Activated CD8-positive, alpha-beta memory T cell treated with anti-CD3 and anti-CD28 coated beads, Interleukin-2, amount 50 U/mL, for 24 hours (primary cell): Measurements from ENCODE around the gene TIGD3.
A peak's percentile ranks its signal among the peaks of the same experiment; 100 is the strongest.

Source experiments
- DNase-seq: peaks from one replicate; pipeline ENCODE4 v3.0.0-alpha.2; 2020; ENCODE audit errors: extremely low read depth

The TIGD3 gene

DNA sequence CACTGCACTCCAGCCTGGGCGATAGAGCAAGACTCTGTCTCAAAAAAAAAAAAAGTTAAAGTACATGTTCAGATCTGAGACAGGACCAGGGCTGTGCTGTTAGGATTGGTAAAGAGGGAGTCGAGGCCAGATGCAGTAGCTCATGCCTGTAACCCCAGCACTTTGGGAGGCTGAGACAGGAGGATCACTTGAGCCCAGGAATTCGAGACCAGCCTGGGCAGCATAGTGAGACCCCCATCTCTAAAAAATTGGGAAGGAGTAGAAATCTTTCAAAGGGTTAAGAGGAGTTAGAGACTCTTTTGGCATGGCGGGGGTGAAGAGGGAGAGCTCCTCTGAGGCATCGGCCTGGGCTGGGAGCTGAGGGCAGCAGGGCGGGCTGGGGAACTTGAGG is 16.1 kb downstream of the TIGD3 start:
- no peak for DNase-seq

DNA sequence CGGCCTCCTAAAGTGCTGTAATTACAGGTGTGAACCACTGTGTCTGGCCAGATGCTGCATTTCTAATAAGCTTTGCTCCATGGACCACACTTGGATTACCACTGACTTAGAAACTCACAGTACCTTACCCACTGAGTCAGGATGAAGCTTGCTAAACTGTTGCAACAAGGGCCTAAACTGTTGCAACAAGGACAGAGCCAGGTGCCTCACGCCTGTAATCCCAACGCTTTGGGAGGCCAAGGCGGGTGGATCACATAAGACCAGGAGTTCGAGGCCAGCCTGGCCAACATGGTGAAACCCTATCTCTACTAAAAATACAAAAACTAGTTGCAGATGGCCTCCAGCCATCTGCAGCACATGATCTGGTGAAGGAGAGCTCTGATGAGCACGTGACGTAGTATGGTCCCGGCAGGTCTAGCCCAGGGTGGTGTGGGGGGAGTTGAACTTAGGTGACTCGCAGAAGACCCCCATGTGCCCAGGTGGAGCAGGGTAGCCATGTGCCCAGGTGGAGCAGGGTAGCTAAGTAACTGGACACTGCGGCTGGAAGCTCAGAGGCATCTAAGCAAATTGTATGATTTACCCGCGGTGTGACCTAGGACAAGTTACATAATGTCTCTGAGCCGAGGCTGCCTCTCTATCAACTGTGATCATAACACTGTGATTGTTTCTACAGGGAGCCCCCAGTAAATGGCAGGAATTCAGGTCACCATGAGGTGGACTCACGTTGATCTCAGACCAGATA is 19.5 kb downstream of the TIGD3 start:
- DNase-seq, result no peak

DNA sequence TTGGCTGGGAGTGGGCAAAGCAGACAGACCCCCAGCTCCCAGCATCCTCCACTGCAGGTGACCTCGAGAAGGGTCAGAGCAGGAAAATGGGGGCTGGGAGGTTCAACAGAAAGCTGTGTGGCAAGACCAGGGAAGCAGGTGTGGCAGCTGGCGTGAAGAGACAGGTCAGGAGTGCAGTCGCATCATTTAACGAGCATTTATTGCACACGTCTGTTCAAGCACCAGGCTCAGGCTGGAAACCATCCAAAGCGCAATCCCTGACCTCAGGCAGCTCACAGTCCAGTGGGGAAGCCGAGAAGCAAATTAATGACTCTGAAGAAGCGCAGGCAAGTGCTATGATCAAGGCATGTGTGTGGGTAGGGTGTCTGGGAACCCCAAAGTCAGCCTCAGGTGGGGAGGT is 20.5 kb downstream of the TIGD3 start:
- no peak for DNase-seq

DNA sequence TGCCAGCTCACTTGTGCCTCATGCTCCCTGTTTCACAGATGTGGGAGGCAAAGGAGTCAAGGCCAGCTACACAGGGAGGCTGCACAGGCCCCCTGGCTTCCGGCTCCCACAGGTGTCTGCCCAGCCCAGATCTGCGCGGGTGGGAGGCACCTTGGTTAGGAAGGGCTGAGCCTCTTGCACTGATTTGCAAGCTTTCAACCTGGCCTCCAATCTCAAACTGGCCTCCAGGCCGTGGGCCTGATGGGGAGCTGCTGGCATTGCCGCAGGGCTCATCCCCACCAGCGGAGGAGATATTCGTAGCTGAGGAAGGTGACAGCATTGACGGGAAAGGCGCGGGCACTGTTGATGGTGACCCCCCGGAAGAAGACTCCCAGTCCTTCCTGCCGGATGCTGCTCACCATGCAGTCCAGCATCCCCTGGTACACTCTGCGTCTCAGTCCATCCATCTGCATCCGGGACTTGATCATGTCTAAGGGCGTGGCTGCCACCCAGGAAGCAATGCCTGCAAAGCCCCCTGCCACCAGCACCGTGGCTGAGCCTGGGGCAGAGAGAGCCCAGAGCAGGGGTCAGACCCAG is 21.7 kb downstream of the TIGD3 start:
- DNase-seq, result no peak

DNA sequence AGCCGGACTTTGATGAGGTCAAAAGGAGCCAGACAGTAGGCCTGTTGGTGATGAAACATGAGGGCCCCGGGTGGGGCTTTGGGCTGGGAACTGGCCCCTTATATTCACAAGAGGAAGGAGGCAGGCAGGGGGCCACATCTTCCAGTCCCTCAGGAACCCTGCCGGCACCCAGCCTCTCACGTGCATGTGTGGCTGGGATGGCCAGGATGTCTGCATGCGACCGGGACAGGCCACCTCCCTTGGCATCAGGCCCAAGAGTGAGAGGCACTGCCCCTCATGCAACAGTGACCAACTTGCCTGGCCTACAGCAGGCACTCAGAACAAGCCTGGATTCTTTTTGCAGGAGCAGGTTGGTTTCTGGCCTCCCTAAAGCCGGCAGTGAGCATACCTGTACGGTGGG is 22.5 kb downstream of the TIGD3 start:
- DNase-seq, result no peak

DNA sequence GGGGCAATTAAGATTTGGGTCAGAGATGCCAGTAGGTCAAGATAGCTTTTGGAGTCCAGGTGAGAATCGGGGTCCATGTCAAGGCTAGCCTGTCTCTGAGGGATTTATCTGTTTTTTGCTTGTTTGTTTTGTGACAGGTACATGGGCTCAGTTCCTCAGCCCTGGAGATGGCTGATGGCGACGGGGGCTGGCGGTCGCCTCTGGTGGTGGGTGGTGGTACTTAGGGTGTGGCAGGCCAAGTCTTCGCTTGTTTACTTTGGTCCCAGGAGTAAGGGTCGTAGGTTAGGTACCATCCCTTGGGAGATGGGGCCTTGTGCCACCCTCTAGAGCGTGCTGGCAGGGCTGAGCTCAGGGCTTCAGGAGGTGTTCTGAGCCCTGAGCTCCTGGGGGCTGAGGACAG is 23.2 kb downstream of the TIGD3 start:
- no peak for DNase-seq

DNA sequence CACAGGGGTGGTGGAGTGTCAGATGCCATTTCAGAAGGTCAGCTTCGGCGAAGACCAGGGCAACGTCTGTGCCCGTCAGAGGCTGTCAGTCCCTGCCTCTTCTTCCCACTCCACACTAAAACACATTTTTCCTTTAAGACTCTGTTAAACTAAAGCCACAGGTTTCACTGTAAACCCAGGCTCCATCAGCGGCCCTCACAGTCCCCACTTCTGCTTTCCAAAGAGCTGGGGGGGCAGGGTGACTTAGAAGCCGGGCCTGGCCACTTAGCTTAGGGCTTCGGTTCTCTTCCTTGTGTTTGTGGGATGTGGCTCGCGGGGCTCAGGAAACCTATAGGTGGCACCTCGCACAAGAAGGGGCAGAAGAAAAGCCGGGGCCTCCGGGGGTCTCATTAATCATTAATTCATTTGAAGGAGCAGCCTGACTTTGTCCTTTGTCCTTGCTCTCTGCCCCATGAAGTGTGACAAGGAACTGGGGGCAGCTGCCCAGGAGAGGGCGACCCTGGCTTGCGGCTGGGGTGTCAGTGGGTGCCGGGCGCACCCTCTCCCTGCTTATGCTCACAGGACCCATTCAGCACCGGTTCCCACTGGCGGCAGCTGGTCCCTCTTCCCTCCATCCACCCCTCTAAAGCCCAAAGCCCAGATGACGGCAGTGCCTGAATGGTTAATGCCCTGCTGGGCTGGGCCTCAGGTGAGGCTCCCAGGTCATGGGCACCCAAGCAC is 23.8 kb downstream of the TIGD3 start:
- DNase-seq, result no peak

DNA sequence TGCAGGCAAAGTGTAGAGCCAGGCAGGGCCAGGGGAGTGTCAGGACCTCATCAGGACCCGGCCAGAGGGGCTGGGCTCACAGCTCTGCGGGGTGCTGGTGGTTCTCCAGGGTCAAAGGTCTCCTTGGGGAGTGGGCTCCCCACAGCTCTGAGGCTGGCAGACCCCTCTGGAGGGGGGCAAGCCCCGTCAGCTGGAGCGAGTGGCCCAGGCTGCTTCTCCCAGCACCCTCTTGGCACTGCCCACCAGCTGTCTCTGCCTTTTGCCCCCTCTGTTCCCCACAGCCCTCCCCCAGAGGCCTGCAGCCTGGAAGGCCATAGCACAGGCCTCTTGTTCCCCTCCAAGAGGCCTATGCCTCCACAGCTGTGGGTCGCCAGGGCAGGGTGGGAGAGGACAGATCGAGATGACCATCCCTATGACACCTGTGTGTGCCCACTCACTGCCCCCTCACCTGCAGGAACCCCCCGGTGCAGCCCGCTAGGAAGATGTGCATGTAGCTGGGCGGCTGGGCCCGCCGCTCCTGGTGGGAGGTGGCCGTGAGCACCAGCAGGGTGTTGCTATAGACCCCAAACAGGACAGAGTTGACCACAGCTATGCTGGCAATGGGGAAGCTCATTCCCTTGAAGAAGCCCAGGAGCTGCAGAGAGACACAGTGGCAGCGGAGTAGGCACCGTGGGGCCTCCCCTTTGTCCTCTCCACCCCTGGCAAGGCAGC is 24.5 kb downstream of the TIGD3 start:
- DNase-seq, result no peak

DNA sequence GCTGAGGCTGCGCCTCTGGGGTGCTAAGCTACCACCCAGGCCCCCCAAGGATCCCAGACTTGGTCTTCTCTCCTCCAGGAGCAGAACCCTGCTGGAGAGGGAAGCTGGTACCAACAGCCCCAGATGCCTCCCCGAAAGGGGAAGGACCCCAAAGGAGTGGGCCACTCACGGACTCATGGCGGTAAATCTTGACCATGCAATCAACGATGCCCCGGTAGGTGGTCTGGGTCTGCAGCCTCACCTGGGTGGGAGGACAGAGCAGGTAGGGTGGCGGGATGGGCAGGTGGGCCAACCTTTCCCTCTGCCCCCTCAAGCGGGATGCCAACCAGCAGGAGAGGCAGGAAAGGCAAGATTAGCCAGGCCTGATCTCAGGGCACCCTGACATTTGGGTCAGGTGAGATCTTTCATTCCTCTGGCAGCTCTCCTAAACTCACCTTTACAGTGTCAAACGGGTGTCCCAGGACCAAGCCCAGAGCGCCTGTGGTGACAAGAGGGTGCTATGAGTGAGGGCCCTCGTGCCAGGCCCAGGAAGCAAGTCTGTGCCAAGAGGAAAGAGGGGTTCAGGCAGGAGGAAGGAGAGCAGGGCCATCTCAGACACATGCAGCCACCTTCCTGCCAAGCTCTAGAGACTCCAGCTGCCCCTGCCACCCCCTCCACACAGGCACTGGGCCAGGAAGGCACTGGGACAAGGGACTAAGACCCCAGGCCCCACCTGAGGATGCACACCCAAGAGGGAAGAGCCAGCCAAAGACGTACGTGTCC is 25.3 kb downstream of the TIGD3 start:
- no peak for DNase-seq

DNA sequence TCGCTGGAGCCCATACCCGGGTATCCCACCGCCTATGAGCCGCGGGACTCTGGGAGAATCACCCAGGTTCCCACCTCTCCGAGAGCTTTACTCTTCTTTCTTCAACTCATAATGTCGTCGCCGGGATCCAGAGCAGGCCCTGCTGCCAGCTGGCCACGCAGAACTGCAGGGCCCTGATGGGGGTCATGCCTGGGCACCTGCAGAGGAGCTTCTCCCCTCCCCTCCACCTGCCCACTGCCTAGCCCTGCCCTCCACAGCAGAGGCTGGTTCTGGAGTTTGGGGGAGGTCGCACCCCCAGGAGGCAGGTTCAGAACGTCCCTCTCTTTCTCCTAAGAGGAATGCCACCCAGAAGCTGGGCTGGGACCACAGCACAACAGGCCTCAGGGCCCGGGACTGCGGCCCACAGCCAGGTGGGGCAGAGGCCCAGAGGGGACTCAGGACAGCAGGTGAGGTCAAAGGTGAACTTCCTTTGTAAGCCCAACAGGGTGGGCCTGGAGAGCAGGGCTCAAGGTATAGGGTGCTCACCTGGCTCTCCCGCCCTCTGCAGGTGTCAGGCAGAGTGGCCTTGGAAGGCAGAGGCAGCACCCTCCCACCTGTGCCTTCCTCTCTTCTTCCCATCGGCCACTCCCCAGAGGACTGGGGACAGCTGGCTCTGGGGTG is 26.0 kb downstream of the TIGD3 start:
- no peak for DNase-seq

DNA sequence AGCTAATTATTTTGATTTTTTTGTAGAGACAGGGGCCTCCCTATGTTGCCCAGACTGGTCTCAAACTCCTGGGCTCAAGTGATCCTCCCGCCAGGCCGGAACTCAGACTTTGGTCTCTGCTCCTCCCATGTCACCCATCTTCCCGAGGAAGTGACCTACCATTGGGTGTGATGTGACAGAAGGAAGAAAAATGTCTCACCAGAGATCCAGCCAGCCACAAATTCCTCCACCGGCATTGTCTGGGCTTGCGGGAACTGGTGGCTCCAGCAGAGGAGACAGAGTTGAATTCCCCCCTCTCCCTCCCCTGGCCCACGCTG is 27.1 kb downstream of the TIGD3 start:
- no peak for DNase-seq

DNA sequence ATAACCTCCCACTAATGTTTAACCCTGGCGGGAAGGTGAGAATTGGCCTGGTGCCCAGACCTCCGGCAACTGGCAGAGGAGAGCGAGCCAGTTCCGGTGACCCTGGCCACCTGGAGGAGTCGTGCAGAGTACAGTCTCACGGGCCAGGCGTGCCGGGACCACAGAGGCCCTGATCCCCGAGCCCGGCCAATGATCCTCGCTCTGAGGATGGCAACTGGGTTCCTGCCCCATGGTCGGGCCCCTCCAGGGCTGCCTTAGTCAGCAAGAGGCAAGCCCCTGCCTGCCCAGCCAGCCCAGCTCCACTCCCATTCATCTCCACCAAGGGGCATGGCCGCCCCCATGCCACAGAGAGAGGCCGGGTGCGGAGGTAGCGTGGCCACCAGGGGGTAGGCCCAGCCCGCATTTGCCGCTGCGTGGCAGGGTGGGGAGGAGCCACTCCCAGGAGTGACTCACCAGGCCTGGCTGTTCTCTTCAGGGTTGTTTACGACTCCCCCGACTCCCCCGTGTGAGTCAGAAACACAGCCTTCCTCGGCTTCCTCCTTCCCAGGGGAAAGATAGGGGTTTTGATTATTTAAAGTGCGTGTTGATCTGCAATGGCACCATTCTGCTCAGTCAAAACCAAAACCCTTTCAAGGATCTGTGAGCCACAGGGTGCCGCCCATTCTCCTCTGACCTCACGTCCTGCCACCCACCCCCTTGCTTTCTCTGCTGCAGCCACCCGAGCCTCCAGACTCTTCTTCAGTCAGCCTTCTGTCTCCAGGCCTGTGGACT is 27.7 kb downstream of the TIGD3 start, which contains the start of gene SLC25A45:
Gene SLC25A45 (minus strand): TSS at position 614 of the 771 bp plus-strand sequence. CDS start 695 bp downstream, outside the sequence.
- DNase-seq, result peak; percentile 86

DNA sequence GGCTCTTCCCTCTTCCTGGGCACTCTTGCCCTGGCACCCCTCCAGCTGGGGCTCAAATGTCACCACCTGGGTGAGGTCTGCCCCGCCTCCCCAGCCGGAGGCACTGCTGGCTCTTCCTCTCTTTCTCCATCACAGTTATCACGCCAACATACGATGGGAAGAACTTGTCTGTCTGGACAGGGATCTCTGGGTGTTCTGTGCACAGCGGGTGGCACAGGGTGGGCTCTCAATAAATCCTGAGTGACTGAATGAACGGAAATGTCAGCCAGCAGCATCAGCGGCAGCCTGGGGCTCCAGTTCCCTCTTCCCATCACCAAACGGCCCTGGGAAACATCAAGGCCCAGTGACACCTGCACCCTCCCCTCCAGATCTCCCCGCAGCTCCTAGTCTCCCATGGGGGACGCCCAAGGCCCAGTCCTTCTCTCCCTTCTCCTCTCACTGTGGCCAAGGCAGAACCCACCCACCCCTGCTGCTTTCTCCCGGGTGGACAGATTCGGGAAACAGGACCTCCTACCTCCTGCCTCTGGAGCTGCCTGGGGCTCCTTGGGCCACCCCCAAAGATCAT is 28.3 kb downstream of the TIGD3 start:
- DNase-seq, result no peak

DNA sequence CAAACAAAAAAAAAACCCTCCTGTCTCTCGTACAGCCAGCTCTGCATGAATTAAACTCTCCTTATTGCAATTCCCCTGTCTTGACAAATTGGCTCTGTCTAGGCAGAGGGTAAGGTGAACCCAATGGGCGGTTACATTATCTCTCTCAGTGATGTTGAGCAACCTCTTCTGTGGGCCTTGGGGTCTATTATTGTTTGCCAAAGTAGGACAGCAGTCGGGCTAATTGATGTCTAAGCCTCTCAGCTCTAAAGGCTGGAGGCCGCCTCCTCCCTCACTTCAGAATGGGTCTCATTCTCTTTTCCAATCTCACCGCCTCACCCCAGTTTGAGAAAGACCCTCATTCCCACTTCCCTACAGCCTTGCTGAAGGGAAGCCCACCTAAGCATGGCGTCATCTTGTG is 29.2 kb downstream of the TIGD3 start:
- no peak for DNase-seq

DNA sequence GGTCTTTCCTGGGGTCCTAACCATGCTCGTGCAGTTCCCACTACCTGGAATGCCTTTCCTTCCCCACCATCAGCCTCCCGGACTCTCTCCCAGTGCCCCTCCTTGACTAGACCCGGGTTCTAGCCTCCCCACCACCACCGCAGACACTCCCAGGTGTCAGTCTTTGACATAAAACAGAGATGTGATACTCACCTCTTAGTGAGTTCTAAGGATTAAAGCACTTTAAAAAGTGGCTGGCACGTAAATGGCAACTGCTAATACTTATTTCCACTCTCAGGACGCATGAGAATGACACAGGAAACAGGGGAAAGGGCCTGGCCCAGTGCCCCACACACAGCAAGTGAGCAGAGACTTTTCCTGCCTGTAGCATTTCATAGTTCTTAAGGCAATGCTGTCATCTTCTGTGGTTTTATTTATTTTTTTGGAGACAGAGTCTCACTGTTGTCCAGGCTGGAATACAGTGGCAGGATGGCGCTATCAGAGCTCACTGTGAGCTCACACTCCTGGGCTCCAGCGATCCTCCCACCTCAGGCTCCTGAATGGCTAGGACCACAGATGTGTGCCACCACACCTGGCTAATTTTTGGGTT is 29.8 kb downstream of the TIGD3 start:
- no peak for DNase-seq

DNA sequence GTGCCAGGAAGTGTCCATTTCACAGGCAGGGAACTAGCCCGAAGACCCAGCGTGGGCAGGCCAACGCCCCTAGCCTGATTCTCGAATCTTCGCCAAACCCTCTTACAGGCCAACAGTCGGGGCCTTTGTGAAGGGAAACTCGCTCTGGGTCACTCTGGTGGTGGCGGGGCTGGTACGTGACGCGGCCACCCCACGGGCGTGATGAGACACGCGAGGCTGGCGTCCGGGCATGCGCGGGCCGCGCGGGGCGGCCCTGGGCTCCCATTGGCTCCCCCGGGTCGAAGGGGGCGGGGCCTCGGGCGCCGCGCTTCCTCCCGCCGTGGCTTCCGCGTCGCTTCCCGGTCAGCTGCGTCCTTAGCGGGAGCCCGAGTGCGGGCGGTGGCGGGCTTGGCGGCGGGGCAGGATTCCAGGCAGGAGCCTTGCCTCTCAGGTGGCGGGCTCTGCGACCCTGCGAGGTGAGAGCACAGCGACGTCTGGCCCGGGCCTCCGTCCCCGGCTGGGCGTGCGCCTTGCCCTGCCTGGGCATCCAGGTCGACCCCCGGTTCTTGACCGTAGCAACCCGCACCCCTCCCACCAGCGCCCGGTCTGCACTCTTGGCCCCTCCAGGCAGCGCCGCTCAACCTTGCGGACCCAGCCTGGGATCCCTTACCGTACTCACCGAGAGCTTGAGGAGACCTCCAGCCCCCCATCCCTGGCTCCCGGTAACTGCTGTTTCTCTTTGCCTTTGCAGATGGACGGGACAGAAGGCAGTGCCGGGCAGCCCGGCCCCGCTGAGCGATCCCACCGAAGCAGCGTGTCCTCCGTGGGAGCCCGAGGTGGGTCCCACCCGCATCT is 32.0 kb downstream of the TIGD3 start, which contains the start of gene FRMD8:
Gene FRMD8 (plus strand): TSS at position 331 of the 834 bp plus-strand sequence. CDS start 400 bp downstream, at position 731.
- peak; percentile 58 for DNase-seq

DNA sequence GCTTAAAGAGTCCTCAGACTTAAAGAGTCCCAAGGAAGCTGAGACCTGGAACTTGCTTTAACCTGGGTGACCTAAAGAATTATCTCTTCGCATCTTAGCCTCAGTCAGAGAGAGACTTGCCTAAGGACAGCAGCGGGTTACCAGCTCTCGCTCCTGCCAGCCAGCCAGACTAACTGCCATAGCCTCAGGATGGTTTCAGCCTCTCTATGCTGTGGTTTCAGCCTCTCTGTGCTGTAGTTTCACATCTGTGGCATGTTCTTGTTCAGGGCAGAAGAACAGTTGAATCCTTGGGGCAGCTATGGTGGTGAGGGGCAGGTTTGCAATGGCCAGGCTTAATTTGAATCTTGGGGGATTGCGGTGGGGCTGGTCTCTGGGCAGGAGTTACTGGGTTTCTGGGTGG is 34.2 kb downstream of the TIGD3 start:
- no peak for DNase-seq

DNA sequence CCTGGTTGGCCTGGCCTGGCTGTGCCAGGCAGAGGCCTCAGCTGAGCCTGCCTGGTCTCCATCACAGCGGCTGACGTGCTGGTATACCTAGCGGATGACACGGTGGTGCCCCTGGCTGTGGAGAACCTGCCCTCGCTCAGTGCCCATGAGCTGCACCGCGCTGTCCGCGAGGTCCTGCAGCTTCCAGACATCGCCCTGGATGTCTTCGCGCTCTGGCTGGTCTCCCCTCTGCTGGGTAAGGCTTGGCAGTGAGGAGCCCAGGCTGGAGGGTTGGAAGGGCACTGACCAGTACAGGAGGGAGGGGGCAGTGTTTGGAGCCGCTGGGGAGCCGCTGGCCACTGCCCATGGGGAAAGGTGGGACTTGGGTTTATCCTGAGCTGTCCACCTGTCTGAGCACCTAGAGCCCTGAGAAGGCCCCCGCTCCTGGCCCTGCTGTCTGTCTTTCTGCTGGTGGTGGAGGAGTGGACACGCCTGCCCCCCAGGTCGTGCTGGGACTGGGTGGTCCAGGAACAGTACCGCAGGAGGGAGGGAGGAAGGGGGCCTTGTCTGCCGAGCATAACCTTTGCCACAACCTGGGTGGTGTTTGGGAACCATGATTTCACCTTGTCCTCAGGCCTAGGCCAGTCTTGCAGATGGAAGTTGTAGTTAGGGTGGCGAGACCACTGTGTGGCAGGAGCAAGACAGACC is 34.9 kb downstream of the TIGD3 start:
- no peak for DNase-seq
